WI38 (cell line): Measurements from ENCODE around the gene SLC5A4.
A peak's percentile ranks its signal among the peaks of the same experiment; 100 is the strongest.

Experiments
- H3K4me3 ChIP-seq: 2 replicates; pipeline ENCODE4 v1.5.1; 2011; ENCODE audit warnings: low read depth, mild to moderate bottlenecking, control low read depth, low read length
- TF ChIP-seq, protein P1 (sequence below): IDR thresholded peaks from 2 replicates; pipeline ENCODE4 v1.5.1; 2012; ENCODE audit warnings: low read depth, mild to moderate bottlenecking, control low read depth, low read length

The SLC5A4 gene

DNA sequence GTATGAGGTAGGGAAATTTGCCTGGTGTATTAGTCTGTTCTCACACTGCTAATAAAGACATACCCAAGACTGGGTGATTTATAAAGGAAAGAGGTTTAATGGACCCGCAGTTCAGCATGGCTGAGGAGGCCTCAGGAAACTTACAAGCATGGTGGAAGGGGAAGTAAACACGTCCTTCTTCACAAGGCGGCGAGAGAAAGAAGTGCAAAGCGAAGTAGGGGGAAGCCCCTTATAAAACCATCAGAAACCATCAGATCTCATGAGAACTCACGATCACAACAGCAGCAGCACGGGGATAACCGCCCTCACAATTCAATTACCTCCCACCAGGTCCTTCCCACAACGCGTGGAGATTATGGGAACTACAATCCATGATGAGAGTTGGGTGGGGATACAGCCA lies 38.2 kb downstream of the SLC5A4 start:
- no peak overlapping the region for H3K4me3 ChIP-seq
- TF ChIP-seq, protein P1, sequence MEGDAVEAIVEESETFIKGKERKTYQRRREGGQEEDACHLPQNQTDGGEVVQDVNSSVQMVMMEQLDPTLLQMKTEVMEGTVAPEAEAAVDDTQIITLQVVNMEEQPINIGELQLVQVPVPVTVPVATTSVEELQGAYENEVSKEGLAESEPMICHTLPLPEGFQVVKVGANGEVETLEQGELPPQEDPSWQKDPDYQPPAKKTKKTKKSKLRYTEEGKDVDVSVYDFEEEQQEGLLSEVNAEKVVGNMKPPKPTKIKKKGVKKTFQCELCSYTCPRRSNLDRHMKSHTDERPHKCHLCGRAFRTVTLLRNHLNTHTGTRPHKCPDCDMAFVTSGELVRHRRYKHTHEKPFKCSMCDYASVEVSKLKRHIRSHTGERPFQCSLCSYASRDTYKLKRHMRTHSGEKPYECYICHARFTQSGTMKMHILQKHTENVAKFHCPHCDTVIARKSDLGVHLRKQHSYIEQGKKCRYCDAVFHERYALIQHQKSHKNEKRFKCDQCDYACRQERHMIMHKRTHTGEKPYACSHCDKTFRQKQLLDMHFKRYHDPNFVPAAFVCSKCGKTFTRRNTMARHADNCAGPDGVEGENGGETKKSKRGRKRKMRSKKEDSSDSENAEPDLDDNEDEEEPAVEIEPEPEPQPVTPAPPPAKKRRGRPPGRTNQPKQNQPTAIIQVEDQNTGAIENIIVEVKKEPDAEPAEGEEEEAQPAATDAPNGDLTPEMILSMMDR, result no peak

- TF ChIP-seq, protein P1, result no peak
Observed at GRCh38 chr22:32211011-32211410, 44.1 kb downstream of the SLC5A4 start.

GRCh38 chr22:32208681-32209080 lies 46.5 kb downstream of the SLC5A4 start:
- H3K4me3 ChIP-seq, result no peak overlapping the region
- TF ChIP-seq, protein P1, result no peak

More at GRCh38 chr22:32211011-32211410, 44.1 kb downstream of the SLC5A4 start:
- H3K4me3 ChIP-seq, result no peak overlapping the region

- no peak overlapping the region for H3K4me3 ChIP-seq
- TF ChIP-seq, protein P1, result no peak
Observed at GRCh38 chr22:32207971-32208480, 47.1 kb downstream of the SLC5A4 start.

DNA sequence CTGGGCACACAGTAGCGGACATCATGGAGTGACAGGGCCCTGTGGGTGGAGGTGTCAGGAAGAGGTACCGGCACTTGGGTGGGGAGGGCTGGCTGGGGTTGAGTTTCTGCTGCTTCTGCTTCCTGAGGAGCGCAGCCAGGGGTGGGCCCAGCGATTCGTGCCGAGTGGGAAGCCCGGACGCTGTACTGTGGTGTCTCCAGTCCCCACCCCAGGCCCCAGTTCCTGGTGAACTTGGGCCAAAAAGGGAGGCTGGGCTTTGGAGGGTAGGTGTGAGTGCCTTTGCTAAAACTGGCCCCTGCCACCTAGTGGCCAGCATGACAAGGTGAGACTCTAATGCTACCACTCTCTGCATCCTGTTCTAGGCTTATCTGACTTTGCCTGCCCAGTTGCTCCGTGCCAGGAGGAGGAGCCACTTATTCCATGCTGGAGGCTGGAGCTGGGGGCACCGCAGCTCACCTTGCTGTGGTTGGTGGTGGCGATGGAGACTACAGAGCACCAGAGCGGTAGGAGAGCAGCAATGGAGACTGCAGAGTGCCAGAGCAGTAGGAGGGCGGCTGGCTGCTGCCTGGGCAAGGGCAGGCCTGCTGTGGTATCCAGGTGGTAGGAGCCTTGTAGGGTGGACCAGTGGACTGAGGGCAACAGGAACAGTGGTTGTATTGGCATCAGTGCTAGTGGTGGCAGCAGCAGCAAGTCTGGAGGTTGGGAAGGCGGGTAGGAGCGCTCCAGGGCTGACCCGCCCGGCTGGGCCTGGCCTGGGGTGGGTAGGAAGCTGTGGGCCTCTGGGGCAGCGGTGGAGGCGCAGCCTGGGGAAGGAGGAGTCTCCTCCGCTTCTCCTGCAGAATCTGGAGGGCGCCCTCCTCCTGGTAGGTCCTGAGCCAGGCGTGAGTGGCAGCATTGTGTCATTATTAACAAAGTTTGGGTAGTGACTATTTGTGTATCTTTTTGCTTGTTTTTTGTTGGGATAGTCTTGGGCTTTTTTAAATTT lies 48.1 kb downstream of the SLC5A4 start:
- TF ChIP-seq, protein P1, result peak; percentile 52

DNA sequence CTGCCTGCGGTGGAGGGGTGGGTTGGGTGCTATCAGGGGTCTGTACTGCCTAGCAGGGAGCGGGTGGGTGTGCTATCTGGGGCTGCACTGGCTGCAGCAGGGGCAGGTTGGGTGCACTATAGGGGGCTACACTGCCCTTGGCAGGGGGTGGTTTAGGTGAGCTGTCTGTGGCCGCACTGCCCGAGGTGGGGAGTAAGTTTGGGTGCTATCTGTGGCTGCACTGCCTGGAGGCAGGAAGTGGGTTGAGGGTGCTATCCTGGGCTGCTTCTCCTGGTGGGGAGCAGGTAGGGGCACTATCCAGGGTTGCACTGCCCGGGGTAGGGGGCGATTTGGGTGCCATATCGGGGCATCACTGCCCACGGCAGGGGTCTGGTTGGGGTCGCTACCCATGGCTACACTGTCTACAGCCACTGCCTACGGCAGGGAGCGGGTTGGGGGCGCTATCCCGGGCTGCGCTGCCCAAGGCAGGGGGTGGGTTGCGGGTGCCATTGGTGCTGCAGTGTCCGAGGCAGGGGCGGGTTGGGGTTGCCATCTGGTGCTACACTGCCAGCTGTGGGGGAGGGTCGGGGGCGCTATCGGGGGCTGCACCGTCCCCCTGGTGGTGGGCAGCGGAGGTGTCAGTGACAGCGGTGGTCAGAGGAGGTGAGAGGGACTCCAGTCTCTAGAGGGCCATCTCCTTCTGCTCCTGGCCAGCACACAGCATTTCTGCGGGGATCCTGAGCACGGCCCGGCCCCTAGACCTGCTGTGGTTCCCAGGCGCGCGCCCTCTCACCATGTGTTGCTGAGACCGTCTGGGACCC lies 49.0 kb downstream of the SLC5A4 start:
- TF ChIP-seq, protein P1, result no peak
- H3K4me3 ChIP-seq, result no peak overlapping the region

More for the DNA sequence above, 48.1 kb downstream of the SLC5A4 start:
- H3K4me3 ChIP-seq, result no peak overlapping the region
